Hepatocyte (in vitro differentiated cells): ENCODE results near the gene DUOXA1. TPM values are rescaled to one million over a fixed set of nuclear protein-coding genes. Genes with fewer than 3 reads are reported as not detected.
"Not testable (repeated sequence)": the region's sequence is repeated elsewhere in the genome, so short reads cannot be mapped to it uniquely, and the experiment has no call there.

ENCODE experiments used
- DNase-seq: peaks from one replicate; pipeline ENCODE4 v3.0.0-alpha.2; 2016; ENCODE audit warnings: low spot score
- H2AFZ ChIP-seq: fragments of 200-600 bp; sonication (generic); 2 replicates; pipeline ENCODE4 v1.6.0; 2016; ENCODE audit warnings: antibody characterized with exemption, mild to moderate bottlenecking
- H3K27ac ChIP-seq: fragments of 200-600 bp; sonication (generic); 2 replicates; pipeline ENCODE4 v1.5.1; 2016; ENCODE audit warnings: mild to moderate bottlenecking
- H3K27me3 ChIP-seq: fragments of 200-600 bp; sonication (generic); 2 replicates; pipeline ENCODE4 v1.6.1; 2016
- H3K36me3 ChIP-seq: fragments of 200-600 bp; sonication (generic); replicated peaks from 2 replicates; pipeline ENCODE4 v1.5.1; 2016; ENCODE audit warnings: low read depth; ENCODE audit not compliant: insufficient read depth
- H3K4me1 ChIP-seq: fragments of 200-600 bp; sonication (generic); 2 replicates; pipeline ENCODE4 v1.5.1; 2016; ENCODE audit warnings: mild to moderate bottlenecking, moderate library complexity; ENCODE audit not compliant: insufficient read depth
- H3K4me2 ChIP-seq: fragments of 200-600 bp; sonication (generic); 2 replicates; pipeline ENCODE4 v1.6.0; 2016
- H3K4me3 ChIP-seq: fragments of 200-600 bp; sonication (generic); 2 replicates; pipeline ENCODE4 v1.5.1; 2016; ENCODE audit warnings: mild to moderate bottlenecking
- H3K79me2 ChIP-seq: fragments of 200-600 bp; sonication (generic); 2 replicates; pipeline ENCODE4 v1.6.0; 2017; ENCODE audit warnings: mild to moderate bottlenecking
- H3K9me2 ChIP-seq: fragments of 200-600 bp; sonication (generic); replicated peaks from 2 replicates; pipeline ENCODE4 v1.6.0; 2017; ENCODE audit warnings: mild to moderate bottlenecking; ENCODE audit not compliant: insufficient read depth
- H3K9me3 ChIP-seq: fragments of 200-600 bp; sonication (generic); 2 replicates; pipeline ENCODE4 v1.5.1; 2016; ENCODE audit warnings: low read depth, mild to moderate bottlenecking
- H4K20me1 ChIP-seq: fragments of 200-600 bp; sonication (generic); 2 replicates; pipeline ENCODE4 v1.6.0; 2016; ENCODE audit warnings: mild to moderate bottlenecking; ENCODE audit not compliant: insufficient read depth, poor library complexity, severe bottlenecking
- WGBS: methylation state at CpG from one replicate; pipeline ENCODE4 v1.1.6; 2016; ENCODE audit warnings: low lambda C conversion rate; ENCODE audit errors: missing lambda C conversion rate; 5-methylcytosine and 5-hydroxymethylcytosine counted together
- polyA plus RNA-seq: library from polyadenylated mRNA; unstranded; fragments of >200 nt; fragmentation: Nextera tagmentation; extraction: Ambion mirVana; gene quantifications from 2 replicates; pipeline ENCODE4 v1.2.1, GENCODE V29; 2016
- total RNA-seq: library from RNA; depleted of rRNA; stranded (reverse); fragments of >200 nt; gene quantifications from 2 replicates; pipeline ENCODE4 v1.2.3, GENCODE V29; 2014

Gene DUOXA1
- total and polyA plus RNA-seq, 2 experiments from 2014 or later = 10.9 to 15.2 TPM

DNA sequence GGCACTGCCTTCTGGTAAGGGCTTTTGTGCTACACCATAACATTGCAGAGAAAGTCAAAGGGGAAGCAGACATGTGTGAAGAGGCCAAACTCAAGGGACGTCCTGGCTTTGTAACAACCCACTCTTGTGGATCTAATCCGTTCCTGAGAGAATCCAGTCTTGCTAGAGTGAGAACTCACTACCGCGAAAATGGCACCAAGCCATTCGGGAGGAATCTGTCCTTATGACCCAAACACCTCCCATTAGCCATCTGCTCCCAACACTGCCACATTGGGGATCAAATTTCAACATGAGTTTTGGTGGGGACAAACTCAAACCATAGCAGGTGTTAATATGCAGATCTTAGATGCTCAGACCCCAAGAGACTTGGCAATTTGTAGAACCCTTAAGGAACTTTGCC, 50.5 kb downstream of the DUOXA1 start:
- not testable (repeated sequence) for H3K9me2 ChIP-seq, H3K79me2 ChIP-seq, H3K4me1 ChIP-seq, DNase-seq, H3K9me3 ChIP-seq, H3K36me3 ChIP-seq, H3K4me2 ChIP-seq, H4K20me1 ChIP-seq, H2AFZ ChIP-seq, H3K27me3 ChIP-seq, H3K4me3 ChIP-seq
- peak overlapping the region; percentile 87 for H3K27ac ChIP-seq
- 86% methylated on average over 5 of the region's 5 CpGs for WGBS

DNA sequence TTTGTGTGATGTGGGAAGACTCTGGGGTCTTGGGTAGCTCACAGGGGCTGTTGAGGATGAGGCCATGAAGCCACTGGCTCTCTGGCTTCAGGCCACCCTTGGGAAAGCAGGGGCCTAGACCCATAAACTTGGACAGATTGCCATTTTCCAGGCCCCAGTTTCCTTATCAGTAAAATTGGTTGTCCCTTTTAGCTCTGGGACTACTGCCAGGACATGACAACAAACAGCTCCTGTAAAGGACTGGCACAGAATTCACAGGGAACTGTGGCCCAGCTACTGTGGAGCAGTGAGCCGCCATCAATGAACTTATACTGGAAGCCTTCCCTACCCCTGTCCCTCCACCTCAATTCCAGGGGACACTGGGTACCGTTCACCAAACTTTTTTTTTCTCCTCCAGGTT, 52.3 kb downstream of the DUOXA1 start:
- not testable (repeated sequence) for H3K4me3 ChIP-seq, H3K9me2 ChIP-seq, H3K9me3 ChIP-seq, H4K20me1 ChIP-seq, H3K79me2 ChIP-seq, DNase-seq, H3K4me1 ChIP-seq, H2AFZ ChIP-seq, H3K36me3 ChIP-seq, H3K27me3 ChIP-seq, H3K4me2 ChIP-seq
- H3K27ac ChIP-seq = peak overlapping the region; percentile 74
- 96% methylated on average over 2 of the region's 2 CpGs for WGBS

DNA sequence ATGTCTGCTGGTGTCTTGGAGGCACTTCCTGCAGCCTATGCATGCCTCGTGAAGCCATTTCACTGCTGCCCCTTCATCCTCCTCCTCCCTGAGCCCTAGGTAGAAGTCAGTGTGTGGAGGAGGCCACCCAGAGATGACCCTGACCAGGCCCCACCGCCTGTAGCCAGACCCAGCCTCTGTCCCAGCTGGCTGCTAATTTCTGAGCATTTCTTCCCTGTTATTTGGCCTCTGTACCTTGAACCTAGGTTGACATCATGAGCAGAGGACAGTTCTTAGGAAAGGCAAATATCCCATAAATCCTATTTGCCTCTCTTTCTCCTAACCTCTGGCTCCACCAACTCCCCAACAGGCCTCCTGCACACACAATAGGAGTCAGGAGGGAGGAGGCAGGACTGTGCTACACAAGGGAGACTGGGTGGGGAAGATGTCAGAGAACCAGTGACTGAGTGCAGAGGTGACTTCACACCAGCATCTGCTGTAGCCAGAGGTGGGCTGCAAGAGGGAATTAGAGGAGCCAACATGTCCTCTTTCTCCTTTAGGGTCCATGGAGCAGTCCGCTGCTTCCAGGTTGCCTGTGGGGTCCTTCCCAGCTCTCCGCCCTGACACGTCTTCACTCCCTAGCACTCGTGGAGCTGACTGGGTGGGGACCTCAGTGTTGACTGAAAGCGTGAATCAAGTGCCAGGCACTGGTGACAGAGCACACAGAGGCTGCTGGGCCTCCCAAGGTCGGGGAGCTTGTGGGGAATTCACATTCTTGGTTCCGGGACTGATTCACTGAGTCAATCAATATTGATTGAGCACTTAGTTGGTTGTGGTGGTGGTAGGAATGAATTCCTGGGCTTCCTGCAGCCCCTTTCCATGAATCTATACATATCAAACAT, 54.0 kb downstream of the DUOXA1 start:
- not testable (repeated sequence) for H2AFZ ChIP-seq, H3K9me3 ChIP-seq, H3K4me2 ChIP-seq, H4K20me1 ChIP-seq, H3K9me2 ChIP-seq, H3K4me1 ChIP-seq, H3K79me2 ChIP-seq, DNase-seq, H3K36me3 ChIP-seq, H3K27me3 ChIP-seq, H3K4me3 ChIP-seq
- 71% methylated on average over 1 of the region's 9 CpGs for WGBS
- H3K27ac ChIP-seq = peak overlapping the region; percentile 91

DNA sequence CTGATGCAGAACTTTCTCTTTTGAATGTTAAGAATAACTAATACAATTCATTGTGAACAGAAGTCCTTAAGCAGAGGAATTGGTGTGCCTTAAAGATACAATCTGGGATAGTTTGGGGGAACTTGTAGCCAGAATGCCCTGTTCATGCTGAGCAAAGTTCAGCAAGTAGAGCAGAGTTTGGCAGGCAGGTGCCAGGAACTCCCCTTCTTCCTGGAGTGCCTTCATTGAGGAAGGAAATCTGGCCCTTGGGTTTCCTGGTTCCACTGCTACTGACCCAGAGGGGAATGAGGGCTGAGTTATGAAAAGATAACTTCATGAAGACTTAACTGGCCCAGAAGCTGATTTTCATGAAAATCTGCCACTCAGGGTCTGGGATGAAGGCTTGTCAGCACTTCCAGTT, 56.1 kb downstream of the DUOXA1 start:
- not testable (repeated sequence) for DNase-seq, H3K9me2 ChIP-seq, H3K79me2 ChIP-seq, H4K20me1 ChIP-seq, H3K4me3 ChIP-seq, H3K4me2 ChIP-seq, H3K9me3 ChIP-seq, H2AFZ ChIP-seq, H3K36me3 ChIP-seq, H3K27me3 ChIP-seq
- Histone ChIP-seq H3K27ac (peak overlapping the region; percentile 71), H3K4me1 (peaks cover 16% of the 10 kb centered on the region)

DNA sequence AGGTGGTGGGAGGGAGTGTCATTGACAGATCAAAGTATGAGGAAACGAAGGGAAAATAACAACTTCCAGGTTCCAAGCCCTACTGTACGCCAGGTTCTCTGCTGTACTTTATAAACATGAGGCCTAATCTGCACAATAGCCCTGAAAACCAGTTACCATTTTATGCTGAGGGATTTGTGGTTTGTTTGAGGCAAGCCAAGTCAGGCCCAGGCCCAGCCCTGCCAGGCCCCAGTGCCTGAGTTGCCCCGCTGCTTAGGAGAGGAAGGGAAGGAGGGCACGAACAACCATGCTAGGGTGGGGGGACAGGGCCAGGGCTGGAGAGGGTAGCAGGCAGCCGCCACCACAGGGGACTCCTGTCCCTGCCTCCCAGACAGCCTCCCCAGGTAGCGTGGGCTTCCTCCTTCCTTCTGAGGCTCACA, 59.7 kb downstream of the DUOXA1 start:
- H3K27ac ChIP-seq = peak overlapping the region; percentile 90
- H2AFZ ChIP-seq, DNase-seq, H3K4me1 ChIP-seq, H4K20me1 ChIP-seq, H3K4me3 ChIP-seq, H3K27me3 ChIP-seq, H3K79me2 ChIP-seq, H3K9me3 ChIP-seq, H3K9me2 ChIP-seq, H3K36me3 ChIP-seq, H3K4me2 ChIP-seq: not testable (repeated sequence)
- 85% methylated on average over 5 of the region's 6 CpGs for WGBS

Other genes with a start within 250 kb of the DUOXA1 start
- not detected in 2 replicates for gene TERB2, start 173.2 kb downstream of the DUOXA1 start, total RNA-seq
- 0.19 TPM in 1 of 2 replicates, not detected in the other for gene TERB2, start 173.2 kb downstream of the DUOXA1 start, polyA plus RNA-seq
- gene SORD, start 106.7 kb downstream of the DUOXA1 start, total RNA-seq = 112 and 116 TPM in 2 replicates
- gene SORD, start 106.7 kb downstream of the DUOXA1 start, polyA plus RNA-seq = 63.0 and 81.8 TPM in 2 replicates
- gene DUOX2, start 15.7 kb downstream of the DUOXA1 start, total RNA-seq = 34.2 and 37.4 TPM in 2 replicates
- gene DUOX2, start 15.7 kb downstream of the DUOXA1 start, polyA plus RNA-seq = 21.4 and 25.8 TPM in 2 replicates
- gene DUOXA2, start 15.6 kb downstream of the DUOXA1 start, total RNA-seq = 13.8 and 24.6 TPM in 2 replicates
- 35.8 and 40.1 TPM in 2 replicates for gene DUOXA2, start 15.6 kb downstream of the DUOXA1 start, polyA plus RNA-seq
- gene DUOX1, start 115 bp upstream of the DUOXA1 start, total RNA-seq = 3.3 and 3.8 TPM in 2 replicates
- 4.3 and 7.7 TPM in 2 replicates for gene DUOX1, start 115 bp upstream of the DUOXA1 start, polyA plus RNA-seq
- gene SHF, start 58.1 kb upstream of the DUOXA1 start, total RNA-seq = 12.0 and 13.3 TPM in 2 replicates
- 13.9 and 15.0 TPM in 2 replicates for gene SHF, start 58.1 kb upstream of the DUOXA1 start, polyA plus RNA-seq
- gene SLC28A2, start 122.4 kb upstream of the DUOXA1 start, total RNA-seq = 1.5 and 1.8 TPM in 2 replicates
- 0.29 and 1.5 TPM in 2 replicates for gene SLC28A2, start 122.4 kb upstream of the DUOXA1 start, polyA plus RNA-seq
- 231 and 268 TPM in 2 replicates for gene GATM, start 248.7 kb upstream of the DUOXA1 start, total RNA-seq
- gene GATM, start 248.7 kb upstream of the DUOXA1 start, polyA plus RNA-seq = 64.3 and 87.6 TPM in 2 replicates